Tibial nerve (tissue), 4 donors: ENCODE results near the gene NSUN6. TPM values are rescaled to one million over a fixed set of nuclear protein-coding genes. Genes with fewer than 3 reads are reported as not detected.
A peak's percentile ranks its signal among the peaks of the same experiment; 100 is the strongest.
"Not testable (repeated sequence)": the region's sequence is repeated elsewhere in the genome, so short reads cannot be mapped to it uniquely, and the experiment has no call there.

Experiments used
- DNase-seq, 2 donors: peaks; one replicate each; pipeline ENCODE4 v3.0.0-alpha.2; 2019; ENCODE audit warnings: low spot score in 2 of 2
- H3K27ac ChIP-seq, 4 donors: fragments of 200-600 bp; sonication (generic) in 3 of 4; one replicate each; pipeline ENCODE4 v1.5.1; 2017 to 2019; ENCODE audit warnings: mild to moderate bottlenecking in 1 of 4
- H3K27me3 ChIP-seq, 2 donors: fragments of 200-600 bp; sonication (generic) in 1 of 2; one replicate each; pipeline versions ENCODE4 v1.5.1 to v1.6.0; 2017 to 2019
- H3K36me3 ChIP-seq, 3 donors: fragments of 200-600 bp; sonication (generic); one replicate each; pipeline ENCODE4 v1.5.1; 2018 to 2019
- H3K4me1 ChIP-seq, 4 donors: fragments of 200-600 bp; sonication (generic) in 3 of 4; one replicate each; pipeline ENCODE4 v1.5.1; 2017 to 2019
- H3K4me3 ChIP-seq, 4 donors: fragments of 200-600 bp; sonication (generic) in 3 of 4; one replicate each; pipeline ENCODE4 v1.5.1; 2017 to 2019; ENCODE audit warnings: mild to moderate bottlenecking in 1 of 4, moderate library complexity in 1 of 4
- H3K9me3 ChIP-seq, 4 donors: fragments of 200-600 bp; sonication (generic) in 3 of 4; one replicate each; pipeline ENCODE4 v1.5.1; 2017 to 2019
- EP300 ChIP-seq, 2 donors: sonication (generic); formaldehyde crosslinking; IDR thresholded peaks; one replicate each; pipeline ENCODE4 v1.6.1; 2017; ENCODE audit warnings: antibody characterized with exemption in 2 of 2, mild to moderate bottlenecking in 1 of 2
- POLR2A ChIP-seq, 2 donors: fragments of 450-650 bp; IDR thresholded peaks; one replicate each; pipeline ENCODE4 v1.6.1; 2017; ENCODE audit warnings: antibody characterized with exemption in 2 of 2, mild to moderate bottlenecking in 2 of 2, moderate library complexity in 2 of 2
- WGBS, 2 donors: methylation state at CpG; one replicate each; pipeline ENCODE4 v1.1.5; 2018; 5-methylcytosine and 5-hydroxymethylcytosine counted together
- total RNA-seq, 4 donors: library from RNA; depleted of rRNA; stranded (reverse); fragments of >200 nt; gene quantifications; one replicate each; pipeline ENCODE4 v1.1.0, GENCODE V29; 2016
- TF ChIP-seq, protein P1 (sequence below), 5 experiments: fragments of 200-600 bp in 3 of 5; fragments of 450-650 bp in 2 of 5; sonication (generic) in 3 of 5; IDR thresholded peaks; one replicate each; pipeline ENCODE4 v1.5.1; 2016 to 2019; ENCODE audit warnings: antibody characterized with exemption in 5 of 5, mild to moderate bottlenecking in 3 of 5, moderate library complexity in 2 of 5

NSUN6 gene
- total RNA-seq, 4 donors from 2014 or later, result 15.6 to 30.6 (median 24.7) TPM

DNA sequence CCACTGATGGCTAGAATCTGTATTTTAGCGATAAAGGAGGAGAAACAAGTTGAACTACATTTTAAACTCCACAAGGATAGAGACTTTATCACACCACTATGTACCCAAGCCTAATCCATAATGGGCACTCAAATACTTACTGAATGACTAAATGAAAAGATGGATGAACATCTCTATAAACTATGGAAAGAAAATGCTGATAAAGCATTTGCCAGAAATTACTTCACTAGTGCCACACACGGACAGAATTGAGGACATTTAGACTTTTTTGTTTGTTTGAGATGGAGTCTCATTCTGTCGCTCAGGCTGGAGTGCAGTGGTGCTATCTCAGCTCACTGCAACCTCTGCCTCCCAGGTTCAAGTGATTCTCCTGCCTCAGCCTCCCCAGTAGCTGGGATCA is 1.7 kb upstream of the NSUN6 start:
- H3K27me3 ChIP-seq, result no peaks in the 10 kb centered on the region
- 88 to 93% methylated on average over 3 of the region's 3 CpGs for WGBS, 2 donors
- H3K4me1 ChIP-seq, result peaks cover 0 to 43% (median 22%) of the 10 kb centered on the region in 4 donors
- no peak overlapping the region for H3K27ac ChIP-seq
- TF ChIP-seq EP300 (IDR thresholded peaks at IDR 0.05), result no peak
- TF ChIP-seq, protein P1, sequence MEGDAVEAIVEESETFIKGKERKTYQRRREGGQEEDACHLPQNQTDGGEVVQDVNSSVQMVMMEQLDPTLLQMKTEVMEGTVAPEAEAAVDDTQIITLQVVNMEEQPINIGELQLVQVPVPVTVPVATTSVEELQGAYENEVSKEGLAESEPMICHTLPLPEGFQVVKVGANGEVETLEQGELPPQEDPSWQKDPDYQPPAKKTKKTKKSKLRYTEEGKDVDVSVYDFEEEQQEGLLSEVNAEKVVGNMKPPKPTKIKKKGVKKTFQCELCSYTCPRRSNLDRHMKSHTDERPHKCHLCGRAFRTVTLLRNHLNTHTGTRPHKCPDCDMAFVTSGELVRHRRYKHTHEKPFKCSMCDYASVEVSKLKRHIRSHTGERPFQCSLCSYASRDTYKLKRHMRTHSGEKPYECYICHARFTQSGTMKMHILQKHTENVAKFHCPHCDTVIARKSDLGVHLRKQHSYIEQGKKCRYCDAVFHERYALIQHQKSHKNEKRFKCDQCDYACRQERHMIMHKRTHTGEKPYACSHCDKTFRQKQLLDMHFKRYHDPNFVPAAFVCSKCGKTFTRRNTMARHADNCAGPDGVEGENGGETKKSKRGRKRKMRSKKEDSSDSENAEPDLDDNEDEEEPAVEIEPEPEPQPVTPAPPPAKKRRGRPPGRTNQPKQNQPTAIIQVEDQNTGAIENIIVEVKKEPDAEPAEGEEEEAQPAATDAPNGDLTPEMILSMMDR (IDR thresholded peaks at IDR 0.05), result no peak
- no peak for TF ChIP-seq POLR2A (IDR thresholded peaks at IDR 0.05)
- H3K9me3 ChIP-seq, result no peaks in the 10 kb centered on the region
- peaks cover 0 to 2% (median 0%) of the 10 kb centered on the region in 3 donors for H3K36me3 ChIP-seq
- H3K4me3 ChIP-seq, result no peak overlapping the region
- DNase-seq, result no peak

DNA sequence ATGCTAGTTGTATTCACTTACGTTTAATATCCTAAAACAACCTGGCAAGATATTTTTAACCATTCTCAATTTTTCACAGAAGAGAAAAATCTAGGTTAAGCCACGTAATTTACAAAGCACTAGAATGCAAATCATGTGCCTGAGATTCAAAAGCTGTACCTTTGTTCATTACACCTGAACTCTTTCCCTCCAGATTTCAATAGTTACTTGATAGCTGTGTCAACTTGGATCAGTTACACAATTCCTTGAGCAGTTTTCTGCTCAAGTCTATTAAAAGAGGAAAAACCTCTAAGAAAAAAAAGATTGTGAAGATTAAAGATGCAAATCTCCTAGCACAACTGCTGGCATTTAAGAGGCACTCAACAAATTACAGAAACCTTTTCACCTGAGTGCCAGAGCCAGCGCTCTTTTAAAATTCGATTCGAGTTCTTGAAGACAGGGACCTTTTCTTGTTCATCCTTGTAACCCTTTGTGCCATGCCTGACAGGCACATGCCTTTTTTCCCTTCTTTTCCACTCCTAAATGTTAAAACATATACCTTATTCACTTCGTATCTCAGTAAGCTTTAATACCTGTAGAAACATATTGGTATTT is 886 bp downstream of the NSUN6 start:
- no peak overlapping the region for H3K27ac ChIP-seq
- H3K27me3 ChIP-seq, result no peaks in the 10 kb centered on the region
- 7 to 11% methylated on average over 6 of the region's 6 CpGs for WGBS, 2 donors

DNA sequence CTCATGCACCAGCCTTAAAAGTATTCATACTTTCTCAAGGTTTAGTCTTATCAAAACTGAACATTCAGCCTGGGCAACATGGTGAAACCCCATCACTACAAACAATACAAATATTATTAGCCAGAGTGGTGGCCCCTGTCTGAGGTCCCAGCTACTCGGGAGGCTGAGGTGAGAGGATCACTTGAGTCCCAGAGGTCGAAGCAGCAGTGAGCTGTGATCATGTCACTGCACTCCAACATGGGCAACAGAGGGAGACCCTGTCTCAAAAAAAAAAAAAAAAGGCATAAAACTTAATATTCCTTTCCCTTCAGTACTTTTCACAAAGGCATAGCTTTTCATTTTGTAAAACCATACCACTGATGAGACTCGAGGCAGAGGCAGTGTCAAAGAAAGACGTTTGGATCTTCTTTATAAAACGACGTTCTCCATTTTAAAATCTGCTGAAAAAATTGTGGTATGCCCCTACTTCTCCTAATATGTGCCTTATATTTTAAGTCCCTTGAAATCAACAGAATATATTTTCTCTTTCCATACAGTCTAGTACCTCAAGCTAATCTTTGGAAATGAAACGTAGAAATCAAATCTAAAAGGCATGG is 1.9 kb downstream of the NSUN6 start:
- no peak for DNase-seq
- WGBS, 2 donors, result 68 to 74% methylated on average over 7 of the region's 7 CpGs
- Histone ChIP-seq H3K4me3 (no peak overlapping the region), H3K4me1 (peaks cover 0 to 35% (median 20%) of the 10 kb centered on the region in 4 donors), H3K9me3 (no peaks in the 10 kb centered on the region), H3K27me3 (no peaks in the 10 kb centered on the region), H3K36me3 (peaks cover 0 to 24% (median 2%) of the 10 kb centered on the region in 3 donors), H3K27ac (no peak overlapping the region)
- TF ChIP-seq POLR2A (IDR thresholded peaks at IDR 0.05), result no peak

More for the DNA sequence above, 886 bp downstream of the NSUN6 start:
- TF ChIP-seq, protein P1 (IDR thresholded peaks at IDR 0.05), result no peak
- no peak for TF ChIP-seq EP300 (IDR thresholded peaks at IDR 0.05)
- Histone ChIP-seq H3K4me1 (peaks cover 0 to 35% (median 20%) of the 10 kb centered on the region in 4 donors), H3K9me3 (no peaks in the 10 kb centered on the region), H3K36me3 (peaks cover 0 to 16% (median 2%) of the 10 kb centered on the region in 3 donors), H3K4me3 (peak overlapping the region; percentile 61 to 74 (median 63))
- DNase-seq, result no peak

DNA sequence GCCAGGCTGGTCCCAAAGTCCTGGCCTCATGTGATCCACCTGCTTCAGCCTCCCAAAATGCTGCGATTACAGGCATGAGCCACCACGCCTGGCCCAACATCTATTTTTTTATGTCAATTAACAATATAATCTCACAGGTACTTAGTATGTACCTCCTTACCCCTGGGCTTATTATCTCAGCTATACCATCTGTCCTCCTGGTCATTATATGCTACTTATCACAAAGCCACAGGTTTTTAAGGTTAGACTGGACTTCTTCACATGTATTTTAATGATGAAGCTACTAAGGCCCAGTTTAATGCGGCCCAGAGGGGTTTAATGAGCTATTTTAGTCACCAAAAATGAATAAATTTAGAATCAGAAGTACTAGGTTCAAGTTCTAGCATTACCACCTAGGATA is 3.4 kb downstream of the NSUN6 start:
- peaks cover 0 to 24% (median 0%) of the 10 kb centered on the region in 3 donors for H3K36me3 ChIP-seq
- 90 to 96% methylated on average over 3 of the region's 3 CpGs for WGBS, 2 donors
- no peak overlapping the region for H3K27ac ChIP-seq
- TF ChIP-seq, protein P1 (IDR thresholded peaks at IDR 0.05), result no peak
- TF ChIP-seq POLR2A (IDR thresholded peaks at IDR 0.05), result no peak
- TF ChIP-seq EP300 (IDR thresholded peaks at IDR 0.05), result no peak
- DNase-seq, result no peak
- no peak overlapping the region for H3K4me3 ChIP-seq
- peaks cover 0 to 35% (median 20%) of the 10 kb centered on the region in 4 donors for H3K4me1 ChIP-seq
- H3K27me3 ChIP-seq, result no peaks in the 10 kb centered on the region
- no peaks in the 10 kb centered on the region for H3K9me3 ChIP-seq

DNA sequence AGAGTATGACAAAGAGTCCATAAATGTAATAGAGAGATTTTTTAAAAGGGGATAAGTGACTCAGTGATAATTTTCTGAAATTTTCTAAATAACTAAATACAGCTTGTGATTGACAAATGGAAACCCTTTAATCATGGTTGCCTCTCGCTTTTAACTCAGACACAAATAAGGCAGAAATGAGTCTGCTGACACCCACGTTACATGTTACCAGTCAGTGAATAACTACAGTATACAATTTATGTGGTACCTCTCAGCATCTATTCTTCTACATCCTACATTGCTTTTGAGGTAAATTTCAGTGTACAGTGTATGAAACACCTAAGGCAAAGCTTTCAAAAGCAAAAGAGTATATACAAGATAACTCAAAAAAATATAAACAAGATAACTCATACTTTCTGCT is 4.2 kb downstream of the NSUN6 start:
- Histone ChIP-seq H3K9me3 (no peaks in the 10 kb centered on the region), H3K4me3 (no peak overlapping the region), H3K4me1 (peaks cover 0 to 33% (median 20%) of the 10 kb centered on the region in 4 donors), H3K27ac (no peak overlapping the region), H3K36me3 (peaks cover 0 to 25% (median 0%) of the 10 kb centered on the region in 3 donors), H3K27me3 (no peaks in the 10 kb centered on the region)
- WGBS, 2 donors, result 85 to 95% methylated on average over 2 of the region's 2 CpGs
- TF ChIP-seq, protein P1 (IDR thresholded peaks at IDR 0.05), result no peak
- no peak for TF ChIP-seq POLR2A (IDR thresholded peaks at IDR 0.05)
- TF ChIP-seq EP300 (IDR thresholded peaks at IDR 0.05), result no peak
- no peak for DNase-seq

DNA sequence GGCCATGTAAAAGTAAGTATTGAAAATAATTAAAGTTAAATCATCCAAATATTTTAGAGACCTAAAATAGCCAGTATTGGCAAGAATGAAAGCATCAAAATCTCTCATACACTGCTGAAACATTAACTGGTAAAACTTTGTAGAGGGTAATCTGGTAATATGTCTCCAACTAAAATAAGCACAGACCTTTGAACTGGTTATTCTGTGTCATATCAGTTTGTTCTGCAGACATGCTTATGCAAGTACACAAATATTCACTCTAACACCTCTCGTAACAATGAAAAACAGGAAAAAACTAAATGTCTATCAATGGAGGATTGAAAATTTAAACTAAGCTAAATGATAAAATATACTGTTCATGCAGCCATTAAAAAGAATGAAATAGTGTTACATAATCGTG is 11.7 kb downstream of the NSUN6 start:
- not testable (repeated sequence) for H3K27me3 ChIP-seq, H3K4me1 ChIP-seq, H3K27ac ChIP-seq, H3K4me3 ChIP-seq, H3K9me3 ChIP-seq, DNase-seq
- H3K36me3 ChIP-seq, result peaks cover 0 to 18% (median 0%) of the 10 kb centered on the region in 3 donors
- 91 to 92% methylated on average over 2 of the region's 2 CpGs for WGBS, 2 donors

DNA sequence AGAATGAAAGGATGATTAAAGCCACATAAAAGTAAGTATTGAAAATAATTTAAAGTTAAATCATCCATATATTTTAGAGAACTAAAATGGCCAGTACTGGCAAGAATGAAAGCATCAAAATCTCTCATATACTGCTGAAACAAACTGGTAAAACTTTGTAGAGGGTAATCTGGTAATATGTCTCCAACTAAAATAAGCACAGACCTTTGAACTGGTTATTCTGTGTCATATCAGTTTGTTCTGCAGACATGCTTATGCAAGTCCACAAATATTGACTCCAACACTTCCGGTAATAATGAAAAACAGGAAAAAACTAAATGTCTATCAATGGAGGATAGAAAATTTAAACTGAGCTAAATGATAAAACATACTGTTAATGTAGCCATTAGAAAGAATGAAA is 14.0 kb downstream of the NSUN6 start:
- H3K4me3 ChIP-seq, H3K27ac ChIP-seq, H3K4me1 ChIP-seq, H3K27me3 ChIP-seq, DNase-seq, H3K9me3 ChIP-seq: not testable (repeated sequence)
- 82 to 92% methylated on average over 1 of the region's 1 CpG for WGBS, 2 donors
- H3K36me3 ChIP-seq, result peaks cover 0 to 25% (median 0%) of the 10 kb centered on the region in 3 donors
